Measurements from ENCODE around the gene PLCB4.

The PLCB4 gene

GRCh38 chr20:9062066-9062465 lies 6.8 kb upstream of the PLCB4 start:
- DNase-seq, result no peak

DNA sequence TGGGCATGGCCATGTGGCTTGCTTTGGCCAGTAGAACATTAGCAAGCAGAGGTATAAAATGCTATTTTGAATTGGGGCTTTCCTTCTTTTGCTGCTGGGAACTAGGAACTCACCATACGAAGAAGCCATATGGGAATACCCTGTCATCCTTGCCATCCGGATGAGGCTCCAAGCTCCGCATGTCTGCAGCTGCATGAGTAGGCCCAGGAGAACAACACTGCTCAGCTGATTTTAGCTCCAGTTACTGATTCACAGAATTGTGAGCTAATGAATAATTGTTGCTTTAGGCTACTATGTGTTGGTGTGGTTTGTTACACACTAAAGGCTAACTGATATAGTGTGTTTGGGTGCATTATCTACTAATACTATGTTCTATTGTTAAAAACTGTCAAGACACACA lies 2.7 kb upstream of the PLCB4 start:
- no peak for DNase-seq

DNA sequence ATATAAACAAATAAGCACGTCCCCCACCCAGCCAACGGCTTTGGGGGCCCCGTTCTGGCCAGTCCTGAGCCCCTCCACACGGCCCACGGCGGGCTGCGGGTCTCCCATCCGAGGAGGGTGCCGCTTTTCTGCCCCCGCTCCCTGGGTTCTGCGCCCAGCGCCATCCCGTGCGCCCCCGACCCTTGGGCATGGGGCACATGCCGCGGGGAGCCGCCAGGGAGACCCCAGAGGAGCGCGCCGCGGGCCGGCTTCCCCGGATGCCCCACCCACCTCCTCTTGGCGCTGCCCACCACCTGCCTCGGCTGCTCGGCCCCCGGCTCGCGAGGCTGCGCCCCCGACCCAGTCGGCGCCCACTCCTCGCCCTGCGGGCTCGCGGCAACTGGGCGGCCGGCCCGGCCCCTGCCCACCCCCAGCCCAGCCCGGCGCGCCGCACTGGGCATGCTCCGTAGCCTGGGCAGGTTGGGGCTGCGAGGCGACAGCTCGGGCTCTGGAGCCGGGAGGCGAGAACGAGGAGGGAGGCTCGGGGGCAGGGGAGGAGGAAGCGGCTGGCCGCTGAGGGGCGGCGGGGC lies 570 bp upstream of the PLCB4 start:
- no peak for DNase-seq

DNA sequence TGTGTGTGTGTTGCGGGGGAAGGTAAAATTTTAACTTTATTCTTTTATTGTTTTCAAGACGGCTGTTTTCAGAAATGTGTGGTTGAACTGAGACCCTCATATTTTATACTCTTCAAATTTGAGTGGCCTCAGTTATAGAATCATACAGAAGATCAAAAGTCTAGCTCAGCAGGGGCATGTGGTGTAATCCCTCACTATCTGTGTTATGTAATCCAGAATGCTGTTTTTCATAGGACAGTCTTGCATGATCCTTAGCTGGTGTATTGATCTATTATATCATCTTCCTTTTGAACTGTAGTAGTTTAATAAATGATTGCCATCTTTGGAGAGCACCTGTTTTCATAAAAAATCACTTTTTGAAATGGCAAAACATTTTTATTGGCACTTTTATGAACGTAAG lies 1.4 kb downstream of the PLCB4 start:
- DNase-seq, result no peak

DNA sequence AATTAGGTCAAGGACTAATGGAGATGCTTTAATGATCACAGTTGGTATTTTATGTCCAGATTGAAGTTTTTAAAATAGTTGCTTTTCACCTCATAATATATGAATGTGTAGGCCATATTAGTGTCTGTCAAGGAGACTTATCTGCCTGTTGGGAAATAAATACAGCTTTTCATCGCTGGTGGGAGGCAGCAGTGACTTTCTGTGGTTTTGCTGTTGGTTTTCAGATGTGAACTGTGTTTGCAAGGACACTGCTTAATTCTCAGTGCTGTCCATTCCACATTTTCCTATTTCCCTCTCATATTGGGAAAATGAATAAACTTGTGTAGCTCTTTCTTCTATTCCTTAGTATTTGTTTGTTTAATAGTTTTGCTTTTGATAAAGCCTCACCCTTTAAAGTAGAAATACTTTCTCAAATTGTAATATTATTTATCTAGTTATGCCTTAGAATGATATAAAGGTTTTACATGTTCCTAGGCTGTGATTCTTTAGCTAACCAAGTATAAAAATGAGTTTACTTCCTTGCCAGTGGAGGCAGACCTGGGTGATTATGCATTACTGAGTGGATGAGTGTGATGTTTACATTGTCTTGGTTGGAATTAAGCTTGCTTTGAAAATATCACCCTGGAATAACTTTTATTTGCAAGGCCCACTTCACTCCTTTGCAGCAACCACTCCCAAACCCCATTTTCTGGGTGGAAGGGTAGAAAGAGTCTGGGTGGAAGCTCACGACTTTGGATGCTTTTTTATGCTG lies 3.3 kb downstream of the PLCB4 start:
- DNase-seq, result no peak

- no peak for DNase-seq
Observed at GRCh38 chr20:9072861-9073500, 4.1 kb downstream of the PLCB4 start.

DNA sequence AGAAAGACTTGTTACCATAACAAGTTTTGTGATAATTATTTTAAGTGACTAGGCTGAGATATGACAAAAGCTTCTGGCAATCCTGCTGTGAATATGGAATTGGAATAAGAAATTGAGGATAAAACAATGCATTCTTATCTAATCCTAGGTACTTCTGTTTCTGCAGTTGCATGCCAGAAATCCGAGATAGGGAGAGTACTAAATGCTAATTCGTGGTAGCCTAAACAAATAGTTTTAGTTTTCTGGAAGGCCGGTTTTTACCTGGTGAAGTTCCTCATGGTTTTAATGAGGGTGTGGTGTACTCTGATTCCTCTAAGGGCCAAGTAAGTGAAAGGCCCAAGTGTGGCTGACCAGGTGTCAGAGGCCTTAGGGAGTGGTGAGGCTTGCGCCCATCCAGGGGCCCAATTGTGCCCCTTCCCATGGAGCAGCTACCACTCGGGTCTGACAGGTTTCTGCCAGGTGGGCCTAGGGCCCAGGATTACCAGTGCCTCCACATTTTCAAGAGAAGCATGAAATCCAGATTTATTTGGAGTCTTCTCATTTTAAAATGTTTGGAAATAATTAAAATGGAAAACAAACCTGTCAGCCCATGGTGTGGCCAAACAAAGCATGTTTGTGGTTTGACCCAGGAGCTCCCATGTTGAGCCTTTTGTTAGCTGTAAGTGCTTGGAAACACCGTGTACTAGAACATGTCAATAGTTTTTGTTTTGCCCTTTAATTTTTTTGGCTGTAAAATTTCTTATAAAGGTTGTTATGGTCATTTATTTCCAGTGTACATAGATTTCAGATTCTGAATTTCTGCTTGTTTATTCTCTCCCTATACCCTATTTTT lies 6.6 kb downstream of the PLCB4 start:
- no peak for DNase-seq

DNA sequence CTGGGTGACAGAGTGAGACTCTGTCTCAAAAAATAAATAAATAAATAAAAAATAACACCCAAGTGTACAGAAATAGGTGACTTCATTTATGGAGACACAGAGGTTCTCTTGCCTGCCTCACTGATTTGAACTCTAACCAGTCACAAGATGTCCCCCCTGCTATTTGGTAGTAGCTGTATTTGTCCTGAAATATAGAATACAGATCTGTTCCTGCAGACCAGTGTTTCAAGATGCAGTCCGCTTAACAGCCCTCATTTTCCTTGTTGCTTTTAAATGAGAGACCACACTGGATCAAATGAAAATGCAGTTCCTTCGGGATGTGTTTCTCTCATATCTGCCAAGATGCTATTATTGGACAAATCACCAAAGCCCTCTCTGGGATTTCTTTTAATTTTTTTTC lies 7.6 kb downstream of the PLCB4 start:
- no peak for DNase-seq

- no peak for DNase-seq
Observed at GRCh38 chr20:9078826-9079731, 10.2 kb downstream of the PLCB4 start.

DNA sequence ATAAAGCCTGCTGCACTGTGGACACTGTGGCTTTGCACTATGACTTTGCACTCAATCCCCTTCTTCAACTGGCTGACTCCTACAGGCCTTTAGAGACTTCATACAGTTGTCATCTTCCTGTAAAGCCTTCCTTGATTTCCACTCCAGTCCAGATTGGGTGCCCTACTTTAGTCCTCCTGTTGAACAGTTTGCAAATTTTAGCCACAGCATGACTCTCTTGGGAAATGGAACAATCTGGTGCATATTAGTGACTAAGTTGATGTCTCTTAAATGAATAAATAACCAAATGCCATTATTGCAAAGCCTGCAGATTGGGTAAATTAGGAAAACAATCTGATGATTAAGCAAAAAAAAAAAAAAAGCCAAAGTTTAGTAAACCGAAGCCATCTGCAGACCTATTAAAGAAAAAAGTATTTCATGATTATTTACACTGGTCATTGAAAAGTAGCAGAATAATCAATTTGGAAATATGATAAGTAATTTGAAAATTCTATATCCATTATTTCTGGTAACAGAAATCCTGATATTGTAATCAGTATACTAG lies 12.6 kb downstream of the PLCB4 start:
- no peak for DNase-seq

DNA sequence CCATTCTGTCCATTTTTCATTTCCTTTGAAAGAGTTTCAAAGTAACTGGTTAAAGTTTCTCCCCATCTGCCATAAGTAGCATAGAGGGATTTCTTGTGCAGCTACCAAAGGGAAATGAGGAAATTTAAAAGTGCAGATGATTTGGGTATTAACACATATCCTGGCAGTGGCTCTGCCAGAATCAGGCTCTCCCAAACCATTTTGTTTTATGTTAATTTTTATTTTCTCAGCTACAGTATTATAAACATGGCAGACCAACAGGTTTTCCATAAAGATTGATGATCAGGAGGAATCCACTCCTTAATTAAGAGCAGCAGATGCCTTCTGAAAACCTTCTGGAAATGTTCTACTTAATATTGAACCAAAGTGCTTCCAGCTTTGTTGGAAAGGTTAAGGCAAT lies 13.9 kb downstream of the PLCB4 start:
- no peak for DNase-seq

GRCh38 chr20:9087531-9088217 lies 18.8 kb downstream of the PLCB4 start:
- no peak for DNase-seq

- DNase-seq, result no peak
Observed at GRCh38 chr20:9088556-9088955, 19.7 kb downstream of the PLCB4 start.

DNA sequence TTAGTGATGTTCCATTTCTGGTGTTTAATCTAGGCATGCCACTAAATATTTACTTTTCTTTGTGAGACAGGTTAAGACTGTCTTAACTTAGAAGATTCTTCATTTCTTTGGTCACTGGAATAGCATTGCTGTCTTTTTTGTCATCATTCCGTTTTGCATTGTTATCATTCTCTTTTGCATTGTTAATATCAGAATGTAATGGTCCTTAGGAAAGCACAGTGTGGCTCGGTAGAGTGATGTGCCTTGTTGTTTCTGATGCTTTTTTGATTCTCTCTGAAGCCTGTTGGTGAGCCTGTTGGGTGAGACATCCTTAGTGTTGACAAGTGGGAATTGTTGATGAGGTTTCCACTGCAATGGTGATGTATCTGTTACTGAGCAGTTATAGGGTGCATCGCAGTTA lies 23.2 kb downstream of the PLCB4 start:
- DNase-seq, result no peak

GRCh38 chr20:9092655-9093054 lies 23.8 kb downstream of the PLCB4 start:
- DNase-seq, result no peak

GRCh38 chr20:9093218-9093957 lies 24.5 kb downstream of the PLCB4 start:
- no peak for DNase-seq

- DNase-seq, result no peak
Observed at GRCh38 chr20:9099372-9099771, 30.5 kb downstream of the PLCB4 start.

- DNase-seq, result no peak
Observed at GRCh38 chr20:9100691-9101090, 31.8 kb downstream of the PLCB4 start.

GRCh38 chr20:9102456-9102855 lies 33.6 kb downstream of the PLCB4 start:
- DNase-seq, result no peak

GRCh38 chr20:9103955-9104354 lies 35.1 kb downstream of the PLCB4 start:
- no peak for DNase-seq

- DNase-seq, result no peak
Observed at GRCh38 chr20:9108260-9108659, 39.4 kb downstream of the PLCB4 start.
